GM12878 (cell line): Measurements from ENCODE around the gene JAKMIP1.
A peak's percentile ranks its signal among the peaks of the same experiment; 100 is the strongest.

ENCODE experiments used
- CTCF ChIP-seq, 3 experiments: IDR thresholded peaks in 2 of 3; conservative IDR thresholded peaks in 1 of 3; 2 replicates each; pipeline ENCODE4 v1.5.1; 2011; ENCODE audit warnings: low read depth in 3 of 3, low read length in 3 of 3, mild to moderate bottlenecking in 3 of 3, control low read depth in 2 of 3, moderate library complexity in 2 of 3, inconsistent platforms in 1 of 3, mixed read lengths in 1 of 3; ENCODE audit not compliant: control insufficient read depth in 2 of 3, insufficient read depth in 1 of 3; ENCODE audit errors: extremely low read depth in 1 of 3
- EGR1 ChIP-seq, 2 experiments: IDR thresholded peaks; 1 replicate in 1 of 2; 2 replicates in 1 of 2; pipeline ENCODE4 v1.6.1; 2011 to 2012; ENCODE audit warnings: low read depth in 2 of 2, low read length in 2 of 2, borderline replicate concordance in 1 of 2, mild to moderate bottlenecking in 1 of 2, moderate library complexity in 1 of 2
- EZH2 ChIP-seq: IDR thresholded peaks from 2 replicates; pipeline ENCODE4 v1.6.1; 2012; ENCODE audit warnings: low read depth, mild to moderate bottlenecking, control low read depth, inconsistent platforms, low read length, borderline replicate concordance; ENCODE audit not compliant: control insufficient read depth
- MXI1 ChIP-seq: fragments of 150-350 bp; IDR thresholded peaks from 2 replicates; pipeline ENCODE4 v1.6.1; 2011; ENCODE audit warnings: low read depth, mild to moderate bottlenecking, inconsistent platforms, low read length, improper control_type of control experiment
- NR2F1 ChIP-seq: fragments of 450-650 bp; conservative IDR thresholded peaks from 2 replicates; pipeline ENCODE4 v1.6.1; 2017; ENCODE audit warnings: mild to moderate bottlenecking
- POLR2A ChIP-seq: IDR thresholded peaks from 2 replicates; pipeline ENCODE4 v1.6.1; 2011; ENCODE audit warnings: low read depth, mild to moderate bottlenecking, low read length
- RELA ChIP-seq: fragments of 450-650 bp; IDR thresholded peaks from 2 replicates; pipeline ENCODE4 v1.8.0; 2014; ENCODE audit warnings: borderline replicate concordance; ENCODE audit not compliant: partially characterized antibody
- TAF1 ChIP-seq: IDR thresholded peaks from 2 replicates; pipeline ENCODE4 v1.6.1; 2011; ENCODE audit warnings: mild to moderate bottlenecking, low read depth, low read length, borderline replicate concordance
- ZNF24 ChIP-seq: fragments of 450-650 bp; IDR thresholded peaks from 2 replicates; pipeline ENCODE4 v1.6.1; 2017; ENCODE audit warnings: antibody characterized with exemption, mild to moderate bottlenecking

GRCh38 chr4:5995901-5996623 is 204.3 kb downstream of the JAKMIP1 start:
- TF ChIP-seq MXI1 (no peak), POLR2A (no peak), EGR1 (IDR thresholded peaks at IDR 0.05; ENCODE audit: borderline replicate concordance in 1 of 2, low read depth in 2 of 2, low read length in 2 of 2) (peak in 1 of 2 experiments; percentile 45; a peak in 1 of 3 replicates), RELA (no peak), CTCF (IDR thresholded peaks at IDR 0.05 in 2 of 3, conservative IDR thresholded peaks at IDR 0.05 in 1 of 3; ENCODE audit: control insufficient read depth in 2 of 3, extremely low read depth in 1 of 3, insufficient read depth in 1 of 3, low read depth in 3 of 3, low read length in 3 of 3) (no peak), EZH2 (no peak), NR2F1 (no peak), TAF1 (no peak), ZNF24 (no peak)
